Vagina (tissue), 2 donors: ENCODE data around the gene PDE4D.

Experiments
- CTCF ChIP-seq, 3 experiments: fragments of 450-650 bp in 2 of 3; fragments of 200-600 bp in 1 of 3; sonication (generic) in 1 of 3; IDR thresholded peaks; one replicate each; pipeline ENCODE4 v1.5.1; 2017 to 2019; ENCODE audit warnings: antibody characterized with exemption in 3 of 3, mild to moderate bottlenecking in 2 of 3, moderate library complexity in 2 of 3
- POLR2A ChIP-seq, 2 donors: fragments of 450-650 bp; IDR thresholded peaks; one replicate each; pipeline ENCODE4 v1.6.1; 2017; ENCODE audit warnings: antibody characterized with exemption in 2 of 2, mild to moderate bottlenecking in 2 of 2, moderate library complexity in 2 of 2

GRCh38 chr5:59236448-59236847, 657.1 kb downstream of the PDE4D start:
- TF ChIP-seq CTCF (IDR thresholded peaks at IDR 0.05): no peak
- no peak for TF ChIP-seq POLR2A (IDR thresholded peaks at IDR 0.05)
